NCI-H2227 treated with DMSO at 0.1 percent for 48 hours (cell line): ENCODE results near the gene SOS1.

Experiments
- DNase-seq: peaks from one replicate; lab custom pipeline; 2025; lab: John Stamatoyannopoulos, UW

Gene SOS1

DNA sequence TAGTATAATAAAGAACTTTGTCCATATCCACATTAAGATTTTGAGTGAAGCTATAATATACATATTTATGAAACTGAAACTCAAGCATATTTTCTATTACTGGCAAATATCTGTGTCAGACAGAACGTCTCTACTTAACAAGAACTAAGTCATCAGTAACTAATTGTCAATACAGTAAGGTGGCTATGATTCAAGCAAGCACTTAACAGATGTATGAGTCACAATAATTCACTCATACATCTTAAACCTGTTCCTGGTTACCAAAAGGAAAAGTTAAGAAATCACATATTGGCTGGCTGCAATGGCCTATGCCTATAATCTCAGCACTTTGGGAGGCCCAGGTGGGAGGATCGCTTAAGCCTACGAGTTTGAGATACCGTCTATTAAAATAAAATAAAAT lies 96.0 kb downstream of the SOS1 start:
- DNase-seq: no peak

DNA sequence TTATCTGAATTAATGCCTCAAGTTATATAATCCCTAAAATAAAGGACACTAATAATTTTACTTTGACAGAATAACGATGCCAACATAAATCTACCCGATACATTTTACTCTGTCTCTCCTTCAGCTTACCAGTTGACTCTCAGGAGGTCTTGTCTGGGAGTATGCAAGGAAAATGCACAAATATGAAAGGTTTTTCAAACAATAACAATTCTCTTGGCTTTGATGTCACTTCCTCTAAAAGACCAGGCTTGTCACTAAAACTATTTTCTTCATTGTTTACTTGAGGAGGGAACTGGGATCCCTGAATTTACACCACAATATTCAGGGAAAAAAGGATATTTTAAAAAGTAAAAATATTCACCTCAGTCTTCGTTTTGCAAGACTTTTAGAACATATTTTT lies 97.2 kb downstream of the SOS1 start:
- no peak for DNase-seq

DNA sequence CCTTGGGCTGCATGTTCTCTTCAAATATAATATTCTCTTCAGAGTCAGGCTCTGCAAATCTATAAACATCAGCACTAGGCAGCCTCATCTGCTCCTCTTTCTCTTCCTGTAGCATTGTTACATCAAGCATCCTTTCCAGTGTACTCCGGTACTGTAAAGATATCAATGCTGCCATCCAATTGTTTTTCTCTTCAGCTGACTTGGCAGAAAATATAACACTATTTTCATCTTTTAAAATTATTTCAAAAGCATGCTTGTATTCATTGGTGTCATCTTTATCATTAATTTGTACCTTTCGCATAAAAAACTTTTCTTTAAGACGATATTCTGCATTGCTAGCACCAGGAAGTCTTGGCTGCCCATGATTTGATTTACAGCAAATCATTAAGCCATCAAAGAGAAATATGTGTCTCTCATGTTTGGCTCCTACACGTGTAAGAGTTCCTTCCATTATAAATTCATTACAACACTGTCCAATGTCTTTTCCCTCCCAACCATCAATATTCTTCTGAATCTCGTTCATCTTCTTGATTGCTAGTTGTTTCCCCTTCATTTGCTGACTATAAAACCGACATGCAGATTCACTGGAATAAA lies 98.1 kb downstream of the SOS1 start:
- no peak for DNase-seq

DNA sequence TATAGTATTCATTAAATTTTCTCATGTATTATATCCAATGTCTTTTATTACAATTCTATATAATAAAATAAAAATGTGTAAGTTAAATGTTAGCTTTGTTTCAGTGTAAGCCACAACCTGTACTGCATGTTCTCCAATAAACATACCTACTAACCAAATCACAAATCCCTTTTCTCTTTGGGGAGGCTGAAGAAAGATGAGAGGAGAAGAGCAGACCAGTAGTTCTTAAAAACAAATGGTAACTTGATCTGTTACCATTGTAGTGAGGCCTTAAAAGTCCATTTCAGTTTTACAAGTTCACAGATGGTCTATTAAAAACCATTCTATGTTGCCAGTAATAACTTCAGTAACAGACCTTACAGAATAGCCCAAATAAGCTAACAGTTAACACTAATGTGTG lies 100.5 kb downstream of the SOS1 start:
- no peak for DNase-seq

DNA sequence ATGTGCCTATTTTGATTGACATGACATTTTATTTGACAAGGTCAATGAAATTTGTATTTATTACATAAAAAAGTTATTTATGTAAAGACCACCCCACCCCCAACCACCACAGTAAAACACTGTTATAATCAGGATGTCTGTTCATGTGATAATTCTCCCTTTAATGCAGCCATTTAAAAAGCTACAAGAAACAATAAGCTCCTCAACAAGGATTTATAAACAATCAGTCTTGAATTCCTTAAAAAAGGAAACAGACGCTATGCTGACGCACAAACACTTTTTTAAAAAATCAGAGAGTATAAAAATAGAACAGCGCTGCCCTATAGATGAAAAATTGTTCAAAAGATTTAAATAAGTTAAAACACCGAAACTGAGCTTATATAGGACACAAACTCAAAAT lies 102.2 kb downstream of the SOS1 start:
- no peak for DNase-seq

DNA sequence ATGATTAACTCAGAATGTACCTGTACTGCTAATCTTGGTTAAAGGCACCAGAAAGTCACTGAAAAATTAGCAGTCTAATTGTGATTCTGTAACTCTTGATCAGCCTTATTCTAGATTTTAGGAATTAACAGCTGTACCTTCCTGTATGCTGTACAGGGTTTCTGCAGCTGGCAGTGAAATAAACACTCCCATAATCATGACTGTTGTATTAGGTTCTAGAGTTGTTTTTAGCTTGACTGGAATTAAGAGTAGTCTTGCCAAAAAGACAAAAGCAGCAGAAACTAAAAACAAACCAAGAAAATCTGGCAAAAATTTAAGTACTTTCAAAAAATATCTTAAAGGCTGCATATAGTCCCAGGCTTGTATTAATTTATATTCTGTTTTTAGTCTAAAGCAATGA lies 103.5 kb downstream of the SOS1 start:
- no peak for DNase-seq

DNA sequence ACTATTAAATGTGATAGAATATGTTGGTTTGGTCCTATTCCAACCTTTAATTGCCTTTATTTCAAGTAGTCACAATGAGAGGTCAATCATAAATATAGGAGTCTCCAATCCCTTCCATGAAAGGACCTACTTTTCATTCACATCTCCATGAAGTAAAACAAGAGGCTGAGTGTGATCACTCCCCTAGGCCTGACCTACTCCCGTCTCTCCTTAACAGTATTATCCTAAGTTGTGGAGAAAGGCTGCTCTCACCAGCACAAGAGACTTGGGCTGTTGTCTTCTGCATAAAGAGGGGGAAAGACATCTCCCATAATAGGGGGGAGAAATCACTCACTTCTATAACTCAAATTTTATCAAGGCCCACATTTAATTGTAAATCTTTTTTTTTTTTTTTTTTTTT lies 105.4 kb downstream of the SOS1 start:
- no peak for DNase-seq

DNA sequence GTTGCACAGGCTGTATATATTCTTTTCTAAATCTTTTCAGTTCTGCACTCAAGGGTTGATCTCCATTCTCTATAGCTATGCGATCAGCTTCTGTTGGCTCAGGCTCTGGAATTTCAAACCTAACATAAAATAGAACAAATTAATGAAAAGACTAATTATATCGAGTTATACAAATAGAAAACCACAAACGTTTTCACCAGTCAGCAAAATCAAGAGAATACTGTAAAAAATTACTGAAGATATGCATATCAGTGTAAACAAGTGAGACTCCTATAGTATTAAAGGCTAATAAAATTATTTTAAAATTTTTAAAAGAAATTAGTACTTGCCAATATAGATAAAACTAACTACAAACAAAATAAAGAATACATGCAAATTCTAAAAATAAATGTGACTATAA lies 107.0 kb downstream of the SOS1 start:
- no peak for DNase-seq

DNA sequence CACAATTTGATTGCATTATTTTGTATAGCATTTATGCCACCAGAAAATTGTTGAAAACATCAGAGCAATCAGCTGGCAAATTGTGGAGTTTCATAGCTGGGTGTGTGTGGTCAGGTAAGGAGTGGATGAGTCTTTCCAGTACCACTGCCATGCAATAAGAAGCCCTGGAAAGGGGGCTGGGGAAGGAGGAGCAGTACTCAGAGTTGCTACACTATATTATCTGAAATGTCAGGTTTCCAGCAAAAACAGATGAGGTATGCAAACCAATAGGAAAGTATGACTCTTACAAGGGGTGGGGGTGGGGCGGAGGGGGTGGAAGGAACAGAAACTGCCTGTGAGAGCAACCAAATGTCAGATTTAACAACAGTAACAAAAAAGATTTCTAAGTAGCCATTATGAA lies 112.2 kb downstream of the SOS1 start:
- DNase-seq: no peak

DNA sequence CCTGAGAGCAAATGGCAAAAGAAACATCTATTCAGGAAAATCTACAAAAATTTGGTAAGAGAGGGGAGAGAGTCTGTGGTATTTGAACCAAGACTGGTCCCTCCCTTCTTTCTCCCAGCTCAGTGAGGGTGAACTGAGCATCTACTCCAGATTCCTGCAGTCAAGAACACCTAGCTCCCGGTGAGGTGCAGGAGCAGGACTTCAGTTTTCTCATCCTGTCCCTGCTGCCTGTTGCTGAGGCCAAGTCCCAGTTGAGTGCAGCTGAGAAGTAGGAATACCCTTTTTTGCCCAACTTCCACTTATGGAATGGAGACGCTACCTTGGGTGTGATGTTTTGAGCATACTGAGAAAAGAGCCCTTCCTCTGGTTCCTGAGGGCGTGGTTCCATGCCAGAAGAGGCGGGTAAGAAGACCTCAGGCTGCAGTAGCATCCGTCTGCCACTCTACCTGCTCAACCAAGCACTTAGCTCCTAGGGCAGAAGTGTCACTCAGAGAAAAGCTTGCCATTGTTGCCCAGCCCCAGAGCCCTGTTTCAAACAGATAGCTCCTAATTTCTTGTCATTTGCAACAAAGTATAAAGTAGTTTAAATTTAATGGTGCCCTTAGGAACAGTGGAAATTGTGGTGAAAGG lies 112.9 kb downstream of the SOS1 start:
- DNase-seq: no peak

DNA sequence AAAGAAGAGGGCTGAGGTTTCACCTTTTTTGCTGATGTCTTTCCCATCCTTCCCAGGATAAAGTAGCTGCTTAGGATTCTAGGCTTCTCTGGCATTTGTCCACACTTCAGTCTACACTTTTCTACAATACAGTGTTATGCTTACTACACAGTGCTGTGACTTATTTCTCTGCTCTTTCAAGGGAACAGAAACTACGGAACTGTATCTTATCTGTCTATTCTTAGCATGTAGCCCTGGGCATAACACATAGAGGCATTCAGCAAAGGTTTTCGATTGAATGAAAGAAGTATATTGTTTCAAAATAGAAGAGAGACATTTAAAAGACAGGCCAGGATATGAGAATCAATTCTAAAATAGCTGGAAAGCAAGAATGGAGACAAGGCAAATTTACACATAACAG lies 120.3 kb downstream of the SOS1 start:
- no peak for DNase-seq

DNA sequence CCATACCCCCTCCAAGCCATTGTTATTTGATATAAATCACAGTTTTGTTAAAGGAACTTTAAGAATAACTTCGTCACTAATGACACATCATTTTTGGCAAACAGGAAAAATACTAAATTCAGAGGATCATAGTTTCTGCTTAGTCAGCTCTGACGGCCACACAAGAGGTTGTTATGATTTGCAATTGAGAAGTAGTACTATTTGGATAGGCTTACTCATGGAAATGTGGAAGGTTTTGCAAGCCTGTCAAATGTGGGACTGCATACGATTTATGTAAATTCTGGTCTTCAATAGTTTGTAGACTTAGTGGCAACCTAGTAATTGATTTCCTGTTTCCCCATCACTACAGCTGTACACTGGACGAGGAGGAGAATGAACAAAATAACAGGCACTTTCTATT lies 123.1 kb downstream of the SOS1 start:
- DNase-seq: no peak

DNA sequence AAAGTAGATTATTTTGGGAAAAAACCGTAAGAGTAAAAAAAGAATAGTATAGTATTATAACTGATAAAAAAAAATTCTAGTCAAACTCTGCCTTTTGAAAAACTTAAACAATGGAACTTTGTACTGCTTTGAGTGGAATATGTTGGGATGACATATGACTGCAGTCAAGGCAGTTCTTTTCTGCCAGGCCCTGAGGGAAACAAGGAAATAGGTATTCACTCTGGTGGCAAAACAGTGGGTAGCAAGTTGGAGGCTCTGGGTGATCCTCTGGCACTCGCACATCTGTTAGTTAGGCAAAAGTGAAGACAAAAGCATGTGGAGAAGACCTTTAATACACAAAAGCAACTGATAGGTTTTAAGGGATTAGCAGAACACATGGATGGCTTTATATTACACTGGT lies 129.0 kb downstream of the SOS1 start:
- no peak for DNase-seq

DNA sequence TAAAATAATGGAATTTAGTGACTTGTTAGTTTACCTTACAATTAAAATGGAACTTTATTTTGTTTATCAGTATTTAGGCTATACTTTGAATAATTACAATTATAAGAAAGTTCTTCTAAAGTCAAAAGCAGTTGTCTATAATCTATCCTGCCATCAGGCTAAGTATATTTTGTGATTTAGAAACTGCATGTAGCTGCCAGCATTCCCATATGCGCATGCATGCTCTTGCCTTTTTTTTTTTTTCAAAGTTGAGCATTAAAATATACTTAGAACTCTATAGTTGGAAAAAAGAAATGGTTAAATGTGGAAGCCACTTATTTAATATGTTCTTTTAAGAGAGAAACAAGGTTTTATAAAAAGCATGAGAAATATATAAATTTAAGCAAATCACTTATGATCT lies 132.1 kb downstream of the SOS1 start:
- no peak for DNase-seq

DNA sequence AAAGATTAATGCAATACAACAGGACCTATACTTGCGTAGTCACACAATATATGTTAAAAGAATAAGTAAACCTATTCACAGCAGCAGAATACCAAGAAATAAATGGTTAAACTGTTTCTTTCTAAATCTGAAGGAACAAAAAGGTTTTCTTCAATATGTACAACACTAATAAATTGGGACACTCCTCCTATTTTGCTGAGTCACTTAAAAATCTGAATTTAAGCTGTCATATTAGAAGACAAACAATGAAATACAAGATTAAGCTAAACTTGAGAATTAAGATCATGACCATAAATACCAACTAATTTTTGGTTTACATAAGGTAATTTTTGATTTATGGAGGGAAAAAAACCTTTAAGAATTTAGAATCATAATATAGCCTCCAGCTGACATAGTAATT lies 138.4 kb downstream of the SOS1 start:
- no peak for DNase-seq

DNA sequence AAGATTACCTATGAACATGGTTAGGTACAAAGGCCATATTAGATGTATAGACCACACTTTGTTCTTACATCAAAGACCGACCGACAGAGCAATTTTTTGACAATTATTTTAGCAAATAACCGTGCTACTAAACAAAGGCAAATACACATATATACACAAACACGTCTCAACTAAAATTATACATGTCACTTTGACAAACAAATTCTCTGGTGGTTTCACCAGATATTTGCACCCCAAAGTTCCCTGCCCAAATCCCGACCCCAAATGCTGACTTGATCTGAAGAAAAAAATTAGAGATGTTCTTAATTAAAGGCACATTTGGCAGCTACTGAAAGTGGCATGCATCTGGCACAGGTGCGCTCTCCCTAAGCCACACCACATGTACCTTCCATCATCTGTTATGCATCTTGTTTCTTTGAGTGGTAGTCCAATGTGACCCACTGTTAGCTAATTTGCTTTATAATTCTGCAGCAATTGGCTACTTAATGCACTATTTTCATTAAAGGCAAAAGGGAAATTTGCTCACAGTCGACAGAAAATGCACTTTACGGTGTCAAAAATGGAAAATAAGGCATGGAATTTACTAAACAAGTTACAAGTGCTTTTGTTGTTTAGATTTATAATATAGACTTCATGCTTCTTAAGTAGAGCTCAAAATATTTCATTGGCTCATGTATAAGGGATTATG lies 139.0 kb downstream of the SOS1 start:
- no peak for DNase-seq

DNA sequence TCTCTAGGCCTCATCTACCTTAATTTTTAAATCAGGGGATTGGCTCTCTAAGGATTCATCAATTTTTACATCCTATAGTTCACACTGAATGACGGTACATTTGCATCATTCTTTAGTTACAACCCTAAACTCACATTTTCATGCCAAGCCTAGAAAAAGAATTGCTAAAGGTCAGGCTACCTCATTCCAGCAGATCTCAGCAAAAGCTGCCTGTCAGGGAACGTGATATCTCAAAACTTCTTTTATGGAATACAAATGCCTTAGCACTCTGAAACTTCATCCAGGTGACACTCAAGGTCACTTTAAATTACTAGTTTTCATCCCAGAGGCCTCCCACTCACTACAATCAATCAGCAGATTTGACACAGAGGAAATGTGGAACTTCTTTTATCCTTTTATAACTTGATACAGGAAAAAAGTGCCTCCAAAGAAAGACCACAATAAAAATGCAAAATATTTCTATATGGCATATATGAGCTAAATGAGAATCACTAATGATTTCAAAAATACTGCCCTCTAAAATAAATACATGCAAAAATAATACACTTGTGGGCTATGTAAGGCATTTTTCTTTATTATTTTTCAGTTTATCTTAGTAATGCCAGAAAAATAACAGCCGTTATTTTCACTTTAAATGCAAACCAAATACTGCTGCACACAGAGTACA lies 139.7 kb downstream of the SOS1 start:
- DNase-seq: peak; percentile 67

DNA sequence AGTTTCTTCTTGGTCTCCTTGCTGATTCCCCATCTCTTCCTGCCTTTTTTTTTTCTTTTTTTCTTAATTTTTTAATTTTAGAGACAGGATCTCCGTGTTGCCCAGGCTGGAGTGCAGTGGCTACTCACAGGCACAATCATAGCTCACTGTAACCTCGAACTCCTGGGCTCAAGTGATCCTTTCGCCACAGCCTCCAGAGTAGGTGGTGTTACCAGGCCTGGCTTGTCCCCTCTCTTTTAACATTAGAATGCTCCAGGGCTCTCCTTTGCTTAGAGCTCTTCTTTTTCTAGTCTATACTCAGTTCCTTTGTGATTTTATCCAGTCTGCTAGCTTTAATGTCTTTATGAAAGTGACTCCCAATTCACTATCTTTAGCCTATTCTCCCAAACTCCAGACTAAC lies 141.9 kb downstream of the SOS1 start:
- DNase-seq: no peak

DNA sequence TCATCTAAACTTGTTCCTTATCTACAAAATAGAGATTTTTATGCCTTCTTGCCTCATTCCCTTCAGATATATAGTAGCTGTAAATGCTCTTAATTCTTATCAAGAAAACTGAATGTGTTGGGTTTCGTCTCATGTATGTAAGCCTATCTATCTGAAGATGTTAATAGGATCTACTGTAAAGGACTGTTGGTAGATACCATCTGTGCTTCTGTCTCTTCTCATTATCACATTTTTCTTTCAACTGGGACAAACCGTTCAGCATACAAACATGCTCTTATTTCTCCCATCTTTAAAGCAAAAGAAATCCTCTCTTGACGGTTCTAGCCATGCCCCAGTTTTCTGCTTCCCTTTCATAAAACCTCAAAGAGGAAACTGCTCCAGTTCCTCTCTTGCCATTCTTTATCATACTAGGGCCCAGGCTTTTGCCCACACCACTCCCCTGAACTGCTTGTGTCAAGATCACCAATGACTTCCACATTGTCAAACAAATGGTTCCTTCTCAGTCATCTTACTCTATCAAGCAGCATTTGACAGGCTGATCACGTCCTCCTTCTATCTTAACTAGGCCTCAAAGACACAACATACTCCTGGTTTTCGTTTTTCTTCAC lies 142.5 kb downstream of the SOS1 start:
- DNase-seq: no peak

DNA sequence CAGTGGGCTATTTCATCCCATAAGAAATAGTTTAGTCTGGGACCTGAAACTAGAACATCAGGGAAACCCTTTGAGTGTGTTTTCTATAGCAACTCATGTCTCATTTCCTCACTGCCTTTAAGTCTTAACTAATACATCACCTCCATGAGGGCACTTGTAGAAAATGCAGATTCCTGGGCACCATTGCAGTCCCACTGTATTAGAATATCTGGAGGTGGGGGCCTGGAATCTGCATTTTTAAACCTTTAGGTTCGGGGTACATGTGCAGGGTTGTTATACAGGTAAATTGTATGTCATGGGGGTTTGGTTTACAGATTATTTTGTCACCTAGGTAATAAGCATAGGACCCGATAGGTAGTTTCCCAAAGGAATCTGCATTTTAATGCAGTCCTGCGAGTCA lies 143.8 kb downstream of the SOS1 start:
- no peak for DNase-seq

DNA sequence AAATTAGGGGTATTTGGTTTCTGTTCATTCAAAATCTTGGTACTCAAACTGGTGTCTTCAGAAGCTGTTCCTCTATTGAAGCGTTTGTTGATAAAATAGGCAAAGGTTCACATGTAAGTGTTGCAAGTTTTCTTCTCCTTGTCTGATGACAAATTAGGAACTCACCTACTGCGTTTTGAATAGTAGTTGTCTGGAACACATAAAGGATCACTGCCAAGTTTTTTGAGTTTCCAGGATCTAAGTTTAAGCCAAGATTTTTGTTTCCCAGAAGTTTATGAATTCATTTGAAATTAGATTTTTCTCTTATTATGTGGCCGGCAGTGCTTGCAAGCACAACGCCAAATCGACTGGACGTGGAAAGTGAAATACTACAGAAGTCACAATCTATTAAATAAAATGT lies 145.8 kb downstream of the SOS1 start:
- DNase-seq: no peak

DNA sequence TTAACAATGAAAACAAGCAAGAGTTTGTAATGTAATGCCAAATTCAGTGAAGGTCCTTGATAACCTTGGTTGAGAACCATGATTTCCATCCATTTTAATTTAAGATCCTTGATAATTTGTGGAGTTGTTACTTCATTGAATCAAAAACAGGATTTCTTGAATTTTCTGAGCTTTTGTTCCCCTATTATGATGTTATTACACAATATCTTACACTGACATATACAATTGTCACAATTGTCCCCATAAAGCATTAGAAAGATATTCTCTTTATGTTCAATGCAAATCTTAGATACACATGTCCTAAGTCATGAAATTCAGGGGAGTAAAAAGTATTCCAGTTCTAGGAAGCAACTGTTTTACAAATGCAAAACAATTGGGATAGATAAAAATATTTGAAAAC lies 147.6 kb downstream of the SOS1 start:
- no peak for DNase-seq

DNA sequence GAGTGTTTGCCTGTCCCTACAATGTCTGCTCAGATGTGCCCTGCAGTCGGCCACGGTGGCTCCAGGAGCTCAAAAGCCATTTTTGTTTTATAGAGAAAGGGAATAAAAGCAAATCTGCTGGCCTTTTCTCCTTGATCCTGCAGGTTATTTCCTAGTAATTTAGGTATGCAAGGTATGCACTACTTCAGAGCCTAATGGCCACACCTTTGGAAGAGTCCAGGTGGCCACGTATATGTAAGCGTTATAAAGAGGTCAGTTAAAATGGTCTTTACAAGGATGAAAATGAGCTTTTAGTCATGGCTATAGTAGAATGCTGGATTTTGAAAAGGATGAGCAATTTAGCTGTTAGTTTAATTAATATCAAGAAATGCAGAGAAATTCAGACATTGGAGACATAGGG lies 149.5 kb downstream of the SOS1 start:
- DNase-seq: no peak
